Lower leg skin (tissue), 3 donors: ENCODE data around the gene CHD6.

Experiments used
- CTCF ChIP-seq, 3 donors: fragments of 450-650 bp; IDR thresholded peaks; one replicate each; pipeline ENCODE4 v1.5.1; 2016; ENCODE audit warnings: antibody characterized with exemption in 3 of 3, mild to moderate bottlenecking in 3 of 3, moderate library complexity in 2 of 3
- POLR2A ChIP-seq, 2 donors: fragments of 450-650 bp; IDR thresholded peaks; one replicate each; pipeline ENCODE4 v1.6.1; 2016 to 2017; ENCODE audit warnings: antibody characterized with exemption in 2 of 2, mild to moderate bottlenecking in 1 of 2, moderate library complexity in 1 of 2

GRCh38 chr20:41392295-41392694 is 225.9 kb downstream of the CHD6 start:
- TF ChIP-seq CTCF (IDR thresholded peaks at IDR 0.05) (no peak), POLR2A (IDR thresholded peaks at IDR 0.05) (no peak)
